ENCODE data around the gene ANO4.

The ANO4 gene

GRCh38 chr12:100797246-100797645 is 2.7 kb downstream of the ANO4 start:
- TF ChIP-seq ZNF777 (tag by site-specific recombination; IDR thresholded peaks at IDR 0.05; ENCODE audit: borderline replicate concordance) (no peak), ZNF561 (tag by site-specific recombination; IDR thresholded peaks at IDR 0.05; ENCODE audit: borderline replicate concordance) (no peak), ZNF16 (tag by site-specific recombination; IDR thresholded peaks at IDR 0.05; ENCODE audit: low read depth) (no peak), ZNF18 (tag by site-specific recombination; IDR thresholded peaks at IDR 0.05) (no peak), ZNF747 (tag by site-specific recombination; IDR thresholded peaks at IDR 0.05) (no peak), ZNF639 (tag by site-specific recombination; IDR thresholded peaks at IDR 0.05) (no peak), ZNF629 (tag by site-specific recombination; IDR thresholded peaks at IDR 0.05) (no peak), MYNN (tag by site-specific recombination; IDR thresholded peaks at IDR 0.05; ENCODE audit: borderline replicate concordance) (no peak), ZNF398 (tag by site-specific recombination; IDR thresholded peaks at IDR 0.05) (no peak), ZSCAN5A (tag by site-specific recombination; IDR thresholded peaks at IDR 0.05) (no peak), ZBTB17 (tag by site-specific recombination; IDR thresholded peaks at IDR 0.05) (no peak), SETDB1 (IDR thresholded peaks at IDR 0.05; ENCODE audit: insufficient read length, low read length) (no peak), ZNF660 (tag by site-specific recombination; IDR thresholded peaks at IDR 0.05) (no peak), ZBTB20 (tag by site-specific recombination; IDR thresholded peaks at IDR 0.05) (no peak), ZNF121 (tag by site-specific recombination; IDR thresholded peaks at IDR 0.05) (no peak), ZNF624 (tag by site-specific recombination; IDR thresholded peaks at IDR 0.05) (no peak), ZNF544 (tag by site-specific recombination; IDR thresholded peaks at IDR 0.05) (no peak), ZNF292 (tag by site-specific recombination; IDR thresholded peaks at IDR 0.05; ENCODE audit: borderline replicate concordance, low read depth) (no peak), ZNF423 (tag by site-specific recombination; IDR thresholded peaks at IDR 0.05) (no peak)
- Histone ChIP-seq H3K36me3 (ENCODE audit: control insufficient read depth in 2 of 2, insufficient read depth in 1 of 2, low read length in 2 of 2) (no peaks in the 10 kb centered on the region), H3K9me3 (ENCODE audit: control insufficient read depth, insufficient read depth, low read depth, low read length) (no peaks in the 10 kb centered on the region), H3K4me3 (ENCODE audit: low read depth, low read length) (no peak overlapping the region), H3K27ac (ENCODE audit: extremely low read depth, low read depth, low read length) (no peak overlapping the region), H3K4me1 (ENCODE audit: control insufficient read depth, insufficient read depth, low read length) (no peaks in the 10 kb centered on the region)
- ChIA-PET POLR2A (no interaction called here), CTCF (no interaction called here)

- H3K36me3 ChIP-seq (ENCODE audit: control insufficient read depth in 2 of 2, insufficient read depth in 1 of 2, low read length in 2 of 2), result no peaks in the 10 kb centered on the region
- H3K27ac ChIP-seq (ENCODE audit: extremely low read depth, low read depth, low read length), result no peak overlapping the region
- CTCF ChIA-PET, result no interaction called here
- no peak overlapping the region for H3K4me3 ChIP-seq (ENCODE audit: low read depth, low read length)
- POLR2A ChIA-PET, result no interaction called here
- no peaks in the 10 kb centered on the region for H3K9me3 ChIP-seq (ENCODE audit: control insufficient read depth, insufficient read depth, low read depth, low read length)
- no peaks in the 10 kb centered on the region for H3K4me1 ChIP-seq (ENCODE audit: control insufficient read depth, insufficient read depth, low read length)
- TF ChIP-seq ZNF621 (tag by site-specific recombination; IDR thresholded peaks at IDR 0.05) (no peak), ELK4 (IDR thresholded peaks at IDR 0.05; ENCODE audit: borderline replicate concordance, low read depth, low read length) (no peak), ZNF302 (tag by site-specific recombination; IDR thresholded peaks at IDR 0.05; ENCODE audit: low read depth) (no peak), ZNF558 (tag by site-specific recombination; IDR thresholded peaks at IDR 0.05) (no peak), SP2 (tag by site-specific recombination; IDR thresholded peaks at IDR 0.05) (no peak), ZBTB6 (tag by site-specific recombination; IDR thresholded peaks at IDR 0.05) (no peak), HOXA7 (CRISPR knock-in tag; IDR thresholded peaks at IDR 0.05; ENCODE audit: borderline replicate concordance) (no peak), ZNF548 (tag by site-specific recombination; IDR thresholded peaks at IDR 0.05) (no peak), ZNF155 (tag by site-specific recombination; IDR thresholded peaks at IDR 0.05) (no peak), YY1 (tag by site-specific recombination; IDR thresholded peaks at IDR 0.05) (no peak)
These were observed 3.2 kb downstream of the ANO4 start for GRCh38 chr12:100797786-100798185.

Measured in HEK293 (cell line).